ACC112 (cell line): ENCODE measurements around the gene ARHGEF16.

Source experiments
- H2AFZ ChIP-seq: fragments of 200-600 bp; sonication (generic); one replicate; pipeline ENCODE4 v1.6.0; 2017; ENCODE audit warnings: antibody characterized with exemption, low read length; ENCODE audit not compliant: unreplicated experiment
- H3K27ac ChIP-seq: fragments of 200-600 bp; sonication (generic); 2 replicates; pipeline ENCODE4 v1.5.1; 2014; ENCODE audit warnings: low read depth, mild to moderate bottlenecking, antibody characterized with exemption, low read length, moderate library complexity
- H3K27me3 ChIP-seq: fragments of 200-600 bp; sonication (generic); 2 replicates; pipeline ENCODE4 v1.6.1; 2014; ENCODE audit warnings: mild to moderate bottlenecking, antibody characterized with exemption, low read length, moderate library complexity, mixed read lengths; ENCODE audit not compliant: insufficient read depth
- H3K36me3 ChIP-seq: fragments of 200-600 bp; sonication (generic); 2 replicates; pipeline ENCODE4 v1.6.1; 2016; ENCODE audit warnings: mild to moderate bottlenecking, antibody characterized with exemption, low read length, moderate library complexity, mixed read lengths; ENCODE audit not compliant: insufficient read depth
- H3K4me1 ChIP-seq: fragments of 200-600 bp; sonication (generic); one replicate; pipeline ENCODE4 v1.6.1; 2016; ENCODE audit warnings: low read length, mixed read lengths; ENCODE audit not compliant: insufficient read depth, unreplicated experiment, control insufficient read depth
- H3K4me3 ChIP-seq: fragments of 200-600 bp; sonication (generic); 2 replicates; pipeline ENCODE4 v1.5.1; 2014; ENCODE audit warnings: mild to moderate bottlenecking, low read depth, low read length
- H3K79me2 ChIP-seq: fragments of 200-600 bp; sonication (generic); one replicate; pipeline ENCODE4 v1.6.0; 2016; ENCODE audit warnings: low read length; ENCODE audit not compliant: control insufficient read depth, unreplicated experiment, insufficient read depth

The ARHGEF16 gene

DNA sequence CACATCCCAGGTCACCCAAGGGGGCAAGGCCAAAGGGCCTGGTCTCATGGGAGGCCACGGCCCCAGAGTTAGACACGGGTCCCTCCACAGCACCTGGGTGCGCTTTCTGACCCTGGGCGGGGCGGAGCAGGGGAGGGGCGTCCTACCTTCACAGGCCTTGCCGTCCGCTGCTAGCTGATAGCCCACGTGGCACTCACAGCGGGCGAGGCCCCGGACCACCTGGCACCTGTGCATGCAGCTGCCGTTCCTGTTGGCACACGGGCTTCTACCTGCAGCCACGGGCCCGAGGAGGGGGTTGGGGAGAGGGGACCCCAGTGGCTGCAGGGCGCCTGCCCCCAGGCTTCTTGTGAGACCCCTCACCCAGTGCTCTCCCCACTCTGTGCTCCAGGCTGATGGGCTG lies 59.9 kb downstream of the ARHGEF16 start:
- Histone ChIP-seq H2AFZ (no peak overlapping the region), H3K27me3 (no peaks in the 10 kb centered on the region), H3K36me3 (0 out of 2 replicates have a peak, but pooled peaks cover 4% of the 10 kb centered on the region), H3K79me2 (no peaks in the 10 kb centered on the region), H3K27ac (no peak overlapping the region), H3K4me3 (no peak overlapping the region), H3K4me1 (no peaks in the 10 kb centered on the region)

DNA sequence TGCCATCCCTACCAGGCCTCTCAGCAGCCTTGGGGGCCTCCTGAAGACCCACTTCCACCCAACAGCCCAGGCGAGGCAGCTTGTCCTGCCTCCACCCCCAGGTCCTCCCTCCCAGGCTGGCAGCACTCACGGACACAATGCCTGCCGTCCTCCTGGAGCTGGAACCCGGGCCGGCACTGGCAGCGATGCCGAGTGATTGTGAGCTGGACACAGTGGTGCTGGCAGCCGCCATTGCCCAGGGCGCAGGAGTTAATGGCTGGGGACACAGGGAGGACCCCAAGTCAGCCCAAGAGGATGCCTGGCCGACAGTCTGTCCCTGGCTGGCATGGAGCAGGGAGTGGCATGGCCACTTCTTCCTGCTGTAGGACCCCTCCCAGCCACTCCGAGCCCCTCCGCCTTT lies 60.8 kb downstream of the ARHGEF16 start:
- Histone ChIP-seq H3K27ac (no peak overlapping the region), H2AFZ (no peak overlapping the region), H3K79me2 (no peaks in the 10 kb centered on the region), H3K4me1 (no peaks in the 10 kb centered on the region), H3K27me3 (no peaks in the 10 kb centered on the region), H3K4me3 (no peak overlapping the region), H3K36me3 (0 out of 2 replicates have a peak, but pooled peaks cover 4% of the 10 kb centered on the region)

DNA sequence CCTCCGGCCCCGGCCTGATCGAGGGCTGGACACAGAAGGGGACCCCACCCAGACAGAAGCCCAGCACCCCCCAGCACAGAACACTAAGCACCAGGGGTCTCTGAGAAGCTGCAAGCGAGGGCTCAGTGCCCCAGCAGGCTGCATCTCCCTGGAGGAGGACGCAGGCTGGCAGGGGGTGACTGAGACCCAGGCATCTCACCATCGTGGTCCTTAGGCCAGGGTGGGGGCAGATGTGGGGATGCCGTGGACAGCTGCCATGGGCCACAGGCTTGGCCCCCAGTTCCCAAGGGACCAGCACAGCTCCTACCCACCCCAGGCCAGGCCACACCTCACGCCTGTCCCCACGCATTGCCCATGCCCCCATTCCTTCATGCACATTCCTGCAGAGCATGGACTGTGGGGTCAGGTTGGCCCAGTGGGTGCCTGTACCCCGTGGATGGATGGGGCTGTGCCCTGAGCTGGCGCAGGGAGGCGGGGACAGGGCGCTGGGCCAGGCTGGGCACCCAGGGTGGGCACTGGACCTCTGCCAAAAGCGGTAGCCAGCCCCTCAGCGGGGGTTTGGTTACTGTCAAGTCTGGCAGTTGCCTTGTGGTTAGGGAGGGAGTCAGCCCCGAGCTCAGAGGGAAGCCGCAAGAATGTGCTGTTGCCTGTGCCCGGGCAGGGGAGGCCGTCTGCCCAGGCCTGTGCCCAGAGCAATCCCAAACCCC lies 61.5 kb downstream of the ARHGEF16 start:
- H3K4me3 ChIP-seq, result no peak overlapping the region
- H3K36me3 ChIP-seq, result 0 out of 2 replicates have a peak, but pooled peaks cover 4% of the 10 kb centered on the region
- no peaks in the 10 kb centered on the region for H3K4me1 ChIP-seq
- no peak overlapping the region for H3K27ac ChIP-seq
- H2AFZ ChIP-seq, result no peak overlapping the region
- H3K79me2 ChIP-seq, result no peaks in the 10 kb centered on the region
- no peaks in the 10 kb centered on the region for H3K27me3 ChIP-seq

DNA sequence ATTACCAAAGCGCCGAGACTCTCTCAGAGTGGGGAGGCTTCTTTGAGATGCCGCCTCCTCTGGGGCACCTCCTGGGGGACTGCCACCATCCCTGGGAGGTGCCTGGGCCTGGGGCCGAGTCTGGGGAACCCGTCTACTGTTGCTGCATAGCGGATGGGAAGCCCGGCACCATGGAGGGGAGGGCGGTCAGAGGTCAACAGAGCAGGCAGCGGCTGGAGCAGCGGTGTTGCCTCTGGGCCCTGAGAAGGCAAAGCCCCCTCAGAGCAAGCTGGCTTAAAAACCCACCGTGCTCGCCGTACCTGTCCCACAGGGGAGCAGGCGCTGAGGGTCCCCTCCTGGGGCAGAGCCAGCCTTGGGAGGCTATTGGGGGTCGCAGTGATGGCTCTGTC lies 62.0 kb downstream of the ARHGEF16 start:
- Histone ChIP-seq H3K36me3 (0 out of 2 replicates have a peak, but pooled peaks cover 4% of the 10 kb centered on the region), H3K79me2 (no peaks in the 10 kb centered on the region), H3K27me3 (no peaks in the 10 kb centered on the region), H3K4me3 (no peak overlapping the region), H3K4me1 (no peaks in the 10 kb centered on the region), H2AFZ (no peak overlapping the region), H3K27ac (no peak overlapping the region)

DNA sequence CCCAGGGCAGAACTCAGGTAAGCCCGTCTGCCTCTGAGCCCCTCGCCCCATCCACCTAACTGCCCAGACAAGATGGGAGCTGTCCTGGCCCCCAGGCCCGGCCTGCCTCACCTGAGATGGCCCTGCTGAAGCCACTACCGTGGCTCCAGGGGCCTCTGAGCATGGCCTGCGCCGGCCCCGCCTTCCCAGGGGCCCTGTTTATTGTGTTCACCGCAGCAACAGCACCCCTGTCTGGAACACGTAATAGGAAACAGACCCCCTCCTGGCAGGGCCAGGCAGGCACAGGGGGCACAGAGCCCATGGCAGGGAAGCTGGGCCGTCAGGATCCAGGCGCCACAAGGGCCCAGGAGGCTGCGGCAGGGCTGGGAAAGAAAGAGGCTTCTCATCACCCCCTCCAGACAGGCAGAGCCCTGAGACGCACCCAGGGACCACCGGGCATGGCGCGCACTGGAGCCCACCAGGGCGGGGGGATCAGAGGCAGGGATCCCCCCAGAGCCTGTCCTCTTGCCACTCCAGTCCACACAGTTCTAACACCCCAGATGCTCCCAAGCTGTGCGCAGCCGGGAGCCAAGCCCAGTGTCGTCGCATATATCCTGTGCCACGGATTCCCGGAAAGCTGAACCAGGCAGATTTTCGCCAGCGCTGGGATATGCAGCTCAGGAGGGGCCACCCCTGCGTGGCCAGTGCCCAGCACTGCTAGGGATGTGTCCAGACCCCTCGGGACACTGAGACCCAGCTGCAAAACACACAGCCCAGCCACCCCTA lies 62.6 kb downstream of the ARHGEF16 start:
- Histone ChIP-seq H3K27me3 (no peaks in the 10 kb centered on the region), H3K4me3 (no peak overlapping the region), H3K27ac (no peak overlapping the region), H3K36me3 (0 out of 2 replicates have a peak, but pooled peaks cover 4% of the 10 kb centered on the region), H3K79me2 (no peaks in the 10 kb centered on the region), H3K4me1 (no peaks in the 10 kb centered on the region), H2AFZ (no peak overlapping the region)

DNA sequence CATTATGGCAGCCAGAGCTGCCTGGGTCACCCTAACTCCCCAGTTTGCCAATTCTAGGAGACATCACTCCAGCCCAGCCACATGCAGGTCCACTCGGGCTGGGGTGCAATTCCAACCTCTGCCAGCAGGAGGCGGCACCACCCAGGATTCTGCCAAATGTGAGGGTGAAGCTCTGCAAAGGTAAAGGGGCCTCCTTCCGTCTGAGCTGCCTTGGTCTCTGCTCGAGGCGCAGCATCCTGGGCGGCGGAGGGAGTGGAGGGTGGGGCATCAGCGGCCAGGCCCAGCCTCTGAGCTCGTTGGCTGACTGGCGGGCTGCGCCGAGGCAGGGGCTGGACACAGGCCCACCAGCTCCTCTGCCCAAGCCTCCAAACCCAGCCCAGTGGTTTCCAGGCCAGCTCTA lies 63.8 kb downstream of the ARHGEF16 start:
- Histone ChIP-seq H3K4me1 (no peaks in the 10 kb centered on the region), H3K27me3 (no peaks in the 10 kb centered on the region)

DNA sequence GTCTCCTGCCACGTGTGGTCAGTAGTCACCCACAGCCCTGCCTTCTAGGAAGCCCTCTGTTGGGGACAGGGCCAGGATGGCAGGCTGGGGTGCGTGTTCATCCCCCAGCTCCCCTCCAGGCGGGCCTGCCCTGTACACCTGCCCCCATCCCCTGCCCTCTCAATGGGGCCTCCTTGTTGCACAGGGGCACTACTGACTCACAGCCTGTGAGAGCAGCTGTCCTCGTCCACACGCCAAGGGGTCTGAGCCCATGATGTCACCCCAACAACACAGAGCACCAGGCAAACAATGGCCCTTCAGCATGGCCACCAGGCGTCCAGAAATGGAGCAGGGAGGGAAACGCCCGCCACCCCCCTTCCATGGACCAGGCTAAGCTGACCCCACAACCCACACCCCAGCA lies 64.3 kb downstream of the ARHGEF16 start:
- Histone ChIP-seq H3K4me1 (no peaks in the 10 kb centered on the region), H3K36me3 (no peaks in the 10 kb centered on the region), H3K27ac (no peak overlapping the region), H2AFZ (no peak overlapping the region), H3K4me3 (no peak overlapping the region), H3K27me3 (no peaks in the 10 kb centered on the region), H3K79me2 (no peaks in the 10 kb centered on the region)

More for the DNA sequence above, 63.8 kb downstream of the ARHGEF16 start:
- H3K27ac ChIP-seq, result no peak overlapping the region
- H2AFZ ChIP-seq, result no peak overlapping the region
- no peak overlapping the region for H3K4me3 ChIP-seq
- H3K79me2 ChIP-seq, result no peaks in the 10 kb centered on the region
- H3K36me3 ChIP-seq, result no peaks in the 10 kb centered on the region

DNA sequence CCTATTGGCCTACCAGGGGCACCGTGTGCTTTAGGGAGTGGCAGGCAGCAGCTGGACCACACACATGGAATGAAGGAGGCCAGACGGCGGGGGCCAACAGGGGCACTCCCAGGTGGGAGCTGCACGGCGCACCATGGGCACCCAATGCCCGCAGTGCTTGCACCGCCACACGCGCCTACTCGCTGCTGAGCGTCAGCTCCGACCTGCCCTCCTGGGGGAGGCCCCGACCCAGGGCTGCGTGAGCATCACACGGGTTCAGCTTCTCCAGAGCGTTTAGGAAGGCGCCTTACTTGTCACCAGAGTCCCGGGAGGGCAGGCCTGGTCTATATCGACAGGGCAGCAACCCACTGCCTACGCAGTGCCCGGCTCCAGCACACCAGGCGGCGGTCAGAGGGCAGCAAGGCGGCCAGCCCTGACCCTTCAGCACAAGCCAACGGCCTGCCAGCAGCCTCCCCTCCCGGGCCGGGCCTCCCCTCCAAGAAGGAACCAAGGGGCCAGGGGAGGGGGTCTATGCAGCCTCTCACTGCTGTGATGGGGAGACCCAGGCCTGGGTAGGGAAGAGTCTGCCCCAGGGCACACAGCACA lies 64.9 kb downstream of the ARHGEF16 start:
- H2AFZ ChIP-seq, result no peak overlapping the region
- H3K4me3 ChIP-seq, result no peak overlapping the region
- H3K27ac ChIP-seq, result no peak overlapping the region
- H3K27me3 ChIP-seq, result no peaks in the 10 kb centered on the region
- no peaks in the 10 kb centered on the region for H3K4me1 ChIP-seq
- no peaks in the 10 kb centered on the region for H3K79me2 ChIP-seq
- H3K36me3 ChIP-seq, result no peaks in the 10 kb centered on the region

DNA sequence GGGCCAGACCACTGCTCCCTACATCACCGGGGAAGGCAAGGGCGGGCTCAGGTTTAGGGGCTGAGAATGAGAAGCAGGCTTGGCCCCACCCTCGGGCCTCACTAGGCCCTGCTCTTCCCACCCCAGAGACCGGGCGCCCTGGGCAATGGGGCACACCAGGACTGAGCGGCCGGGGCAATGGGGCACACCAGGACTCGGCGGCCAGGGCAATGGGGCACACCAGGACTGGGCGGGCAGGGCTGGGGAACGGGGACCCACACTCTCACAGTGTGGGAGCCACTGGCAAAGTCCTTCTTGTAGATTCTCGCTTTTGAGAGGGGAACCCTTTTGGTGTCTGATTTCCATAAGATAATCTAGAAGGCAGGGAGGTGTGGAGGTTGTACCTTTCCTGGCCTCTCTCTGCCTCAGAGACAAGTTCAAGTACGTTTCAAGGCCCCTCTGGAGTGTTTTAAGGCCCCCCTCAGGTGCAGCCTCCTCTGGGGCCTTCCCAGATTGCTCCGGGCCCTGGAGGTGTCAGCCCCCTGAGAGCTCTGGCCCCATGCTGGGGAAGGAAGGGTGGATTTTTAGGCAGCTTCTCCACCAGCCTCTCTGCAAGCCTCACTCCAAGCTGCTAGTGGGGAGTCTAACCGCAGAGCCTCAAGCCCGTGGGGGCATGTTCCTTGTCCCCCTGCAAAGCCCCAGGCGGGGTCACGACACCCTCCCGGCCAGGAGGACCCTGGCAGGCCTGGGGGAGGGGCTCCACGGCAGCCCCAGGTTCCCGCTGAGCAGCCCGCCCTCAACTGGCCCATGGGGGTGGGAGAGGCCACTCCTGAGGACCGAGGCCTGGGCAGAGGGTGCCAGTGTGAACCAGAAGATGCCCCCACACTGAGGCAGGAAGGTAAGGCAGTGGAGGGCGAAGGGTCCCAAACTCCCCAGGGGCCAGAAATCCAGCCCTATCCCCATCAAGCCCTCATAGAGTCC lies 66.2 kb downstream of the ARHGEF16 start:
- no peaks in the 10 kb centered on the region for H3K4me1 ChIP-seq
- H3K27me3 ChIP-seq, result no peaks in the 10 kb centered on the region
- no peak overlapping the region for H3K4me3 ChIP-seq
- H3K79me2 ChIP-seq, result no peaks in the 10 kb centered on the region
- H2AFZ ChIP-seq, result no peak overlapping the region
- H3K27ac ChIP-seq, result no peak overlapping the region
- no peaks in the 10 kb centered on the region for H3K36me3 ChIP-seq

DNA sequence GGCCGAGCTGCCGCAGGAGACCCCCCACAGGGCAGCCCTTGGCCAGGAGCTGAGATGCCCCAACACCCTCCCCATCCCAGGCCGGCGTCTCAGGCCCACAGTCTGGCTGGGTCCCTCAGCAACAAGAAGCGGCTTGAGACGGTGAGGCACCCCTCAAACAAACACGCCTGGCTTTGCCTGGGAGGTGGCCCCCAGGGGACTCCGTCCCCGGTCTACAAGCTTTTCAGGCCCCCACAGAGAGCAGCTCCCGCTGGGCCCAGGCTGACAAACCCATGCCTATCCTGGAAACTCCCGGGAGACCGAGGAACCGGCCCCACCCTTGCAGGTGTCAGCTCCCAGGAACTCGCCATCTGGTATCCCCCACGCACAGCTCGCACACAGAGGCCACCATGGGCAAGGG lies 67.0 kb downstream of the ARHGEF16 start:
- no peaks in the 10 kb centered on the region for H3K27me3 ChIP-seq
- no peaks in the 10 kb centered on the region for H3K79me2 ChIP-seq
- H3K4me1 ChIP-seq, result no peaks in the 10 kb centered on the region
- H3K36me3 ChIP-seq, result no peaks in the 10 kb centered on the region
- no peak overlapping the region for H3K4me3 ChIP-seq
- H2AFZ ChIP-seq, result no peak overlapping the region
- H3K27ac ChIP-seq, result no peak overlapping the region
